ENCODE measurements around the gene UGT2B10. TPM values are rescaled to one million over a fixed set of nuclear protein-coding genes. Genes with fewer than 3 reads are reported as not detected.

UGT2B10 gene
- total and polyA plus RNA-seq, 2 of the 13 experiments (the other 11 are each of a cell fraction or from before 2014, with no cell fraction given), result 107 to 148 TPM

- TF ChIP-seq ISX (CRISPR knock-in tag; conservative IDR thresholded peaks at IDR 0.05) (no peak), ZC3H4 (CRISPR knock-in tag; IDR thresholded peaks at IDR 0.05; ENCODE audit: borderline replicate concordance) (no peak), MXI1 (IDR thresholded peaks at IDR 0.05; ENCODE audit: borderline replicate concordance, low read depth, low read length) (no peak), SRY (CRISPR knock-in tag; IDR thresholded peaks at IDR 0.05) (no peak), ZNF354B (CRISPR knock-in tag; IDR thresholded peaks at IDR 0.05) (no peak), ZNF567 (CRISPR knock-in tag; IDR thresholded peaks at IDR 0.05; ENCODE audit: borderline replicate concordance) (no peak), CEBPB (IDR thresholded peaks at IDR 0.05; ENCODE audit: borderline replicate concordance, low read depth, low read length) (no peak), ZFP62 (CRISPR knock-in tag; IDR thresholded peaks at IDR 0.05) (no peak), ZSCAN22 (CRISPR knock-in tag; IDR thresholded peaks at IDR 0.05) (no peak), IKZF4 (CRISPR knock-in tag; IDR thresholded peaks at IDR 0.05; ENCODE audit: borderline replicate concordance, low read depth, not compliant biosample characterization) (no peak), ZNF841 (CRISPR knock-in tag; IDR thresholded peaks at IDR 0.05; ENCODE audit: borderline replicate concordance) (no peak), MIER2 (CRISPR knock-in tag; IDR thresholded peaks at IDR 0.05) (no peak), GFI1 (CRISPR knock-in tag; IDR thresholded peaks at IDR 0.05; ENCODE audit: borderline replicate concordance) (0 out of 2 replicates have a peak, but pooled peaks have one; percentile 48), BRCA1 (CRISPR knock-in tag; IDR thresholded peaks at IDR 0.05) (no peak), ZBTB3 (CRISPR knock-in tag; IDR thresholded peaks at IDR 0.05; ENCODE audit: borderline replicate concordance, low read depth) (no peak), ZNF274 (CRISPR knock-in tag; IDR thresholded peaks at IDR 0.05) (no peak), ZNF121 (CRISPR knock-in tag; IDR thresholded peaks at IDR 0.05) (no peak), MZF1 (CRISPR knock-in tag; IDR thresholded peaks at IDR 0.05; ENCODE audit: borderline replicate concordance) (no peak), RFXANK (CRISPR knock-in tag; IDR thresholded peaks at IDR 0.05) (no peak), POLR2AphosphoS2 (IDR thresholded peaks at IDR 0.05; ENCODE audit: low read depth, low read length) (no peak), MATR3 (CRISPR knock-in tag; IDR thresholded peaks at IDR 0.05) (no peak), SAFB2 (CRISPR knock-in tag; IDR thresholded peaks at IDR 0.05; ENCODE audit: borderline replicate concordance, low read depth) (no peak), ZEB1 (IDR thresholded peaks at IDR 0.05; ENCODE audit: insufficient replicate concordance, low read depth) (no peak), KDM3A (CRISPR knock-in tag; IDR thresholded peaks at IDR 0.05; ENCODE audit: low read depth) (no peak), MED13 (CRISPR knock-in tag; IDR thresholded peaks at IDR 0.05) (peak; percentile 75; the same call in 1 of the 2 replicates)
- TF ChIP-seq, protein P1, sequence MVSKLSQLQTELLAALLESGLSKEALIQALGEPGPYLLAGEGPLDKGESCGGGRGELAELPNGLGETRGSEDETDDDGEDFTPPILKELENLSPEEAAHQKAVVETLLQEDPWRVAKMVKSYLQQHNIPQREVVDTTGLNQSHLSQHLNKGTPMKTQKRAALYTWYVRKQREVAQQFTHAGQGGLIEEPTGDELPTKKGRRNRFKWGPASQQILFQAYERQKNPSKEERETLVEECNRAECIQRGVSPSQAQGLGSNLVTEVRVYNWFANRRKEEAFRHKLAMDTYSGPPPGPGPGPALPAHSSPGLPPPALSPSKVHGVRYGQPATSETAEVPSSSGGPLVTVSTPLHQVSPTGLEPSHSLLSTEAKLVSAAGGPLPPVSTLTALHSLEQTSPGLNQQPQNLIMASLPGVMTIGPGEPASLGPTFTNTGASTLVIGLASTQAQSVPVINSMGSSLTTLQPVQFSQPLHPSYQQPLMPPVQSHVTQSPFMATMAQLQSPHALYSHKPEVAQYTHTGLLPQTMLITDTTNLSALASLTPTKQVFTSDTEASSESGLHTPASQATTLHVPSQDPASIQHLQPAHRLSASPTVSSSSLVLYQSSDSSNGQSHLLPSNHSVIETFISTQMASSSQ (IDR thresholded peaks at IDR 0.05; ENCODE audit: low read depth), result 0 out of 2 replicates have a peak, but pooled peaks have one; percentile 32
- TF ChIP-seq, protein P1 (CRISPR knock-in tag; IDR thresholded peaks at IDR 0.05; ENCODE audit: borderline replicate concordance), result 0 out of 2 replicates have a peak, but pooled peaks have one; percentile 27
- TF ChIP-seq, protein P2, sequence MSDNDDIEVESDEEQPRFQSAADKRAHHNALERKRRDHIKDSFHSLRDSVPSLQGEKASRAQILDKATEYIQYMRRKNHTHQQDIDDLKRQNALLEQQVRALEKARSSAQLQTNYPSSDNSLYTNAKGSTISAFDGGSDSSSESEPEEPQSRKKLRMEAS (IDR thresholded peaks at IDR 0.05), result no peak
- TF ChIP-seq, protein P3, sequence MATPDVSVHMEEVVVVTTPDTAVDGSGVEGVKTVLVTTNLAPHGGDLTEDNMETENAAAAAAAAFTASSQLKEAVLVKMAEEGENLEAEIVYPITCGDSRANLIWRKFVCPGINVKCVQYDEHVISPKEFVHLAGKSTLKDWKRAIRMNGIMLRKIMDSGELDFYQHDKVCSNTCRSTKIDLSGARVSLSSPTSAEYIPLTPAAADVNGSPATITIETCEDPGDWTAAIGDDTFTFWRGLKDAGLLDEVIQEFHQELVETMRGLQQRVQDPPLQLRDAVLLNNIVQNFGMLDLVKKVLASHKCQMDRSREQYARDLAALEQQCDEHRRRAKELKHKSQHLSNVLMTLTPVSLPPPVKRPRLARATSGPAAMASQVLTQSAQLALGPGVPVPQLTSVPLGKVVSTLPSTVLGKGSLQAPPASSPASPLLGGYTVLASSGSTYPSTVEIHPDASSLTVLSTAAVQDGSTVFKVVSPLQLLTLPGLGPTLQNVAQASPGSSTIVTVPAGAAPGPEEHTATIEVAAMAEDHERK (CRISPR knock-in tag; IDR thresholded peaks at IDR 0.05; ENCODE audit: low read depth), result no peak
Observed at GRCh38 chr4:68865188-68865638, 49.4 kb downstream of the UGT2B10 start (continued).
